Transverse colon (tissue), 4 donors: Measurements from ENCODE around the gene ZNF724. TPM values are rescaled to one million over a fixed set of nuclear protein-coding genes. Genes with fewer than 3 reads are reported as not detected.
"Not testable (repeated sequence)": the region's sequence is repeated elsewhere in the genome, so short reads cannot be mapped to it uniquely, and the experiment has no call there.

Source experiments
- DNase-seq: peaks from one replicate; pipeline ENCODE4 v3.0.0-alpha.2; 2019
- H3K27ac ChIP-seq, 4 donors: fragments of 200-600 bp; sonication (generic); 2 replicates each; pipeline ENCODE4 v1.5.1; 2016 to 2018; ENCODE audit warnings: inconsistent platforms in 4 of 4
- H3K27me3 ChIP-seq: fragments of 200-600 bp; sonication (generic); 2 replicates; pipeline ENCODE4 v1.5.1; 2017; ENCODE audit warnings: inconsistent platforms
- H3K36me3 ChIP-seq, 4 donors: fragments of 200-600 bp; sonication (generic); 2 replicates each; pipeline ENCODE4 v1.5.1; 2017 to 2019; ENCODE audit warnings: inconsistent platforms in 4 of 4
- H3K4me1 ChIP-seq, 4 donors: fragments of 200-600 bp; sonication (generic); 2 replicates each; pipeline ENCODE4 v1.5.1; 2017 to 2020; ENCODE audit warnings: inconsistent platforms in 4 of 4
- H3K4me3 ChIP-seq, 4 donors: fragments of 200-600 bp; sonication (generic); 1 replicate in 1 of 4; 2 replicates in 3 of 4; pipeline versions ENCODE4 v1.5.1 to v1.6.1; 2017 to 2019; ENCODE audit warnings: inconsistent platforms in 4 of 4
- H3K9me3 ChIP-seq, 2 donors: fragments of 200-600 bp; sonication (generic); 2 replicates each; pipeline ENCODE4 v1.5.1; 2017 to 2019; ENCODE audit warnings: inconsistent platforms in 2 of 2
- EP300 ChIP-seq: sonication (generic); formaldehyde crosslinking; IDR thresholded peaks from one replicate; pipeline ENCODE4 v1.6.1; 2017; ENCODE audit warnings: antibody characterized with exemption, low read depth
- POLR2A ChIP-seq: fragments of 450-650 bp; IDR thresholded peaks from one replicate; pipeline ENCODE4 v1.6.1; 2016; ENCODE audit warnings: antibody characterized with exemption, mild to moderate bottlenecking, moderate library complexity
- POLR2AphosphoS5 ChIP-seq, 3 donors: sonication (generic); formaldehyde crosslinking; IDR thresholded peaks; one replicate each; pipeline ENCODE4 v1.6.1; 2016; ENCODE audit warnings: antibody characterized with exemption in 3 of 3
- WGBS, 2 donors: methylation state at CpG; one replicate each; pipeline ENCODE4 v1.1.5; 2018; ENCODE audit warnings: low coverage in 1 of 2; 5-methylcytosine and 5-hydroxymethylcytosine counted together
- in situ Hi-C, 4 donors: fragments of 200-750 bp; cut with MboI; loops; one replicate each; pipeline versions ENCODE4 v1.15.0 to v1.15.1; 2017; ENCODE audit warnings: low sequenced_read_pairs in 3 of 4, low pct_ligation_motif_present in 1 of 4, low pct_unique_long_range_greater_than_20kb in 1 of 4
- intact Hi-C: fragments of 100-400 bp; cut with DNase I; formaldehyde crosslinking; loops from one replicate; pipeline ENCODE4 v1.15.1; 2023; ENCODE audit warnings: low total_unique reads
- total RNA-seq, 4 donors: library from RNA; depleted of rRNA; stranded (reverse); fragments of >200 nt; gene quantifications; one replicate each; pipeline ENCODE4 v1.1.0, GENCODE V29; 2016
- TF ChIP-seq, protein P1 (sequence below), 5 experiments: fragments of 200-600 bp in 3 of 5; fragments of 450-650 bp in 2 of 5; sonication (generic) in 3 of 5; IDR thresholded peaks; 1 replicate in 2 of 5; 2 replicates in 3 of 5; pipeline ENCODE4 v1.5.1; 2016 to 2017; ENCODE audit warnings: antibody characterized with exemption in 5 of 5, inconsistent platforms in 3 of 5, mild to moderate bottlenecking in 2 of 5, moderate library complexity in 1 of 5

The ZNF724 gene
- total RNA-seq, 4 donors from 2014 or later: 1.8 to 4.9 (median 3.6) TPM

DNA sequence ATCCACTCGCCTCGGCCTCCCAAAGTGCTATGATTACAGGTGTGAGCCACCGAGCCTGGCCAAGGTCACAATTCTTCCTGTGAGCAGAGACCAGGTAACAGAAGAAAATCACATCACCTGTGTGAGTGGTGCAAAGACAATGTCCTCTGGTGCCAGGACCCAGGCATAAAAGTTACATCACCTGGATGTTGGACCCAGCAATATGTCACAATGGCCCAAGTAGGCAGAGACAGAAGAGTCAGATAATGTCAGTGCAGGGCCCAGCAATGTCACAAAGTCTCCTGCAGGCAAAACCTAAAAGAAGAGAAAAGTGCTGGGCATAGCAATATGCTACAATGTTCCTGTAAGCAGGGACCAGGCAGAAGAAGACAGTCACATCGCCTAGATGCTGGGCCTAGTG, 5.5 kb upstream of the ZNF724 start:
- in situ Hi-C loops (no loop called here), intact Hi-C loops (no loop called here)
- Histone ChIP-seq H3K36me3 (peaks cover 0 to 7% (median 0%) of the 10 kb centered on the region in 4 donors), H3K4me3 (no peak overlapping the region), H3K27ac (no peak overlapping the region), H3K27me3 (no peaks in the 10 kb centered on the region), H3K4me1 (peaks cover 0 to under 1% (median 0%) of the 10 kb centered on the region in 4 donors), H3K9me3 (no peaks in the 10 kb centered on the region)
- 95 to 100% methylated on average over 1 to 4 of the region's 4 CpGs for WGBS, 2 donors
- DNase-seq: no peak
- TF ChIP-seq EP300 (no peak), POLR2AphosphoS5 (IDR thresholded peaks at IDR 0.05) (no peak), POLR2A (no peak)
- TF ChIP-seq, protein P1, sequence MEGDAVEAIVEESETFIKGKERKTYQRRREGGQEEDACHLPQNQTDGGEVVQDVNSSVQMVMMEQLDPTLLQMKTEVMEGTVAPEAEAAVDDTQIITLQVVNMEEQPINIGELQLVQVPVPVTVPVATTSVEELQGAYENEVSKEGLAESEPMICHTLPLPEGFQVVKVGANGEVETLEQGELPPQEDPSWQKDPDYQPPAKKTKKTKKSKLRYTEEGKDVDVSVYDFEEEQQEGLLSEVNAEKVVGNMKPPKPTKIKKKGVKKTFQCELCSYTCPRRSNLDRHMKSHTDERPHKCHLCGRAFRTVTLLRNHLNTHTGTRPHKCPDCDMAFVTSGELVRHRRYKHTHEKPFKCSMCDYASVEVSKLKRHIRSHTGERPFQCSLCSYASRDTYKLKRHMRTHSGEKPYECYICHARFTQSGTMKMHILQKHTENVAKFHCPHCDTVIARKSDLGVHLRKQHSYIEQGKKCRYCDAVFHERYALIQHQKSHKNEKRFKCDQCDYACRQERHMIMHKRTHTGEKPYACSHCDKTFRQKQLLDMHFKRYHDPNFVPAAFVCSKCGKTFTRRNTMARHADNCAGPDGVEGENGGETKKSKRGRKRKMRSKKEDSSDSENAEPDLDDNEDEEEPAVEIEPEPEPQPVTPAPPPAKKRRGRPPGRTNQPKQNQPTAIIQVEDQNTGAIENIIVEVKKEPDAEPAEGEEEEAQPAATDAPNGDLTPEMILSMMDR (IDR thresholded peaks at IDR 0.05): no peak

DNA sequence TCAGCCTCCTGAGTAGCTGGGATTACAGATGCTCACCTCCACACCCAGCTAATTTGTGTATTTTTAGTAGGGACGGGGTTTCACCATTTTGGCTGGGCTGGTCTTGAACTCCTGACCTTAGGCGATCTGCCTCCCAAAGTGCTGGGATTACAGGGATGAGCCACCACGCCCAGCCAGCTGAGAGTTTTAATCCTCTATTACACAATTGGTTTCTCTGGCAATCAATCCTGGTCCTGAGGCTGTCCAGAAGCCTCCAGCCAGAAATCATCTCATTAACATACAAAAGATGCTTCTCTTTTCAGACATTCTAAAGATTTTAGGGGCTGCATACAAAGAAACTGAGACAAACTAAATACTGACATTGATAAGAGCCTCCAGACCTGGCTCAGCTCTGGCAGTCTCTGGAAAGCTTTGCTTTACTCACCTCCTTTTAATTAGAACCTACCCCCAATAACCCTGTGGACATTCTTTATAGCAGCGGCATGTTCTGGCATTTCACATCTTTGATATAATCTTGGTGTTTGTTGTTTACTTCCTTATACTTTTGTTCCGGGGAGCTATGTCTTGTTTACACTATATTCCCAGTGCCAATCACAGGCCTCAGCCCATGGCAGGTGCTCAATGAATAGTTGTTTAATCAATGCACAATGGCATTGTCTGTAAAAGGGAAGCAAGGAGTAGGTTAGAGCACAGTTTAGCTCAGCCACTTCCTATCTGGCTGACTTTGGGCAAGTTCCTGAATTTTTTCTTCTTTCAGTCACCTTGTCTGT, 4.1 kb upstream of the ZNF724 start:
- WGBS, 2 donors: 30 to 48% methylated on average over 4 to 5 of the region's 5 CpGs
- in situ Hi-C loops (no loop called here), intact Hi-C loops (no loop called here)
- Histone ChIP-seq H3K36me3 (no peaks in the 10 kb centered on the region), H3K4me3 (no peak overlapping the region), H3K27me3 (no peaks in the 10 kb centered on the region), H3K9me3 (no peaks in the 10 kb centered on the region), H3K27ac (no peak overlapping the region), H3K4me1 (peaks cover 0 to 6% (median 3%) of the 10 kb centered on the region in 4 donors)
- no peak for DNase-seq
- TF ChIP-seq EP300 (no peak), POLR2A (no peak)

DNA sequence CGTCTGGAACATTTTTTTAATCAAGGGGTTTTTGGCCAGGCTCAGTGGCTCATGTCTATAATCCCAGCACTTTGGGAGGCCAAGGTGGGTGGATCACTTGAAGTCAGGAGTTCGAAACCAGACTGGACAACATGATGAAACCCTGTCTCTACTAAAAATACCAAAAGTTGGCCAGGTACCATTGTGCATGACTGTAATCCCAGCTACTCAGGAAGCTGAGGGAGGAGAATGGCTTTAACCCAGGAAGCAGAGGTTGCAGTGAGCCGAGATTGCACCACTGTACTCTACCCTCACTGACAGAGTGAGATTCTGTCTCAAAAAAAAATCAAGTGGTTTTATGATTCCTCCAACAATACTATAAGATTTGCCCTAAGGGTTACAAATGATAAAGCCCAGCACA, 3.1 kb upstream of the ZNF724 start:
- H3K27me3 ChIP-seq, H3K27ac ChIP-seq, H3K36me3 ChIP-seq, H3K4me3 ChIP-seq, in situ Hi-C loops, intact Hi-C loops, DNase-seq, H3K9me3 ChIP-seq: not testable (repeated sequence)
- peaks cover 0 to 13% (median 5%) of the 10 kb centered on the region in 4 donors for H3K4me1 ChIP-seq
- WGBS, 2 donors: 68% methylated on average over 3 of the region's 3 CpGs; no CpG with 5 or more reads in 1 of the 2 donors

DNA sequence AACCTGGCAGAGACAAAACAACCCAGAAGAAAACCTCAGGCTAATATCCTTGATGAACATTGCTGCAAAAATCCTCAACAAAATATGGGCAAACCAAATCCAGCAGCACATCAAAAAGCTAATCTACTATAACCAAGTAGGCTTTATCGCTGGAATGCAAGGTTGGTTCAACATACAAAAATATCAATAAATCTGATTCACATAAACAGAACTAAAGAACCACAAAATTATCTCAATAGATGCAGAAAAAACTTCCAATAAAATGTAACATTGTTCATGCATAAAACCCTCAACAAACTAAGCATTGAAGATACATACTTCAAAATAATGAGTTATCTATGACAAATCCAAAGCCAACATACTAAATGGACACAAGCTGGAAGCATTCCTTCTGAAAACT, 8.8 kb downstream of the ZNF724 start:
- no peaks in the 10 kb centered on the region for H3K4me1 ChIP-seq
- no peak overlapping the region for H3K4me3 ChIP-seq
- H3K27ac ChIP-seq: no peak overlapping the region
- 100% methylated on average over 1 of the region's 1 CpG for WGBS, 2 donors
- no peak for DNase-seq
- H3K36me3 ChIP-seq: peaks cover 0 to 11% (median 2%) of the 10 kb centered on the region in 4 donors
- no peaks in the 10 kb centered on the region for H3K27me3 ChIP-seq
- intact Hi-C loops (no loop called here), in situ Hi-C loops (loop anchor here in 1 of 4 donors (25.0 kb wide), 1 partner anchor 446 kb away; the partner anchor contains the start of gene ZNF675)
- H3K9me3 ChIP-seq: peaks cover 19 to 46% of the 10 kb centered on the region in 2 donors
- TF ChIP-seq, protein P1 (IDR thresholded peaks at IDR 0.05): no peak
- TF ChIP-seq EP300: no peak
- no peak for TF ChIP-seq POLR2AphosphoS5 (IDR thresholded peaks at IDR 0.05)
- no peak for TF ChIP-seq POLR2A

DNA sequence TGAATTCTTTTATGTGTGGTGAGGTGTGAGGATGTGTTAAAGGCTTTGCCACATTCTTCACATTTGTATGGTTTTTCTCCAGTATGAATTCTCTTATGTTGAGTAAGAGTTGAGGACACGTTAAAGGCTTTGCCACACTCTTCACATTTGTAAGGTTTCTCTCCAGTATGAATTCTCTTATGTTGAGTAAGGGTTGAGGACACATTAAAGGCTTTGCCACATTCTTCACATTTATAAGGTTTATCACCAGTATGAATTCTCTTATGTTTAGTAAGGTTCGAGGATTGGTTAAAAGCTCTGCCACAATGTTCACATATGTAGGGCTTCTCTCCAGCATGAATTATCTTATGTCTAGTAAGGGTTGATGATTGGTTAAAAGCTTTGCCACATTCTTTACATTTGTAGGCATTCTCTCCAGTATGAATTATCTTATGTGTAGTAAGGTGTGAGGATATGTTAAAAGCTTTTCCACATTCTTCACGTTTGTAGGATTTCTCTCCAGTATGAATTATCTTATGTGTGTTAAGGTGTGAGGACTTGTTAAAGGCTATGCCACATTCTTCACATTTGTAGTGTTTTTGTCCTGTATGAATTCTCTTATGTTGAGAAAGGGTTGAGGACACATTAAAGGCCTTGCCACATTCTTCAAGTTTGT, 27.1 kb downstream of the ZNF724 start:
- H3K9me3 ChIP-seq: peaks cover 81 to 91% of the 10 kb centered on the region in 2 donors
- intact Hi-C loops (no loop called here), in situ Hi-C loops (no loop called here)
- TF ChIP-seq POLR2A (no peak), EP300 (no peak), POLR2AphosphoS5 (IDR thresholded peaks at IDR 0.05) (no peak)
- TF ChIP-seq, protein P1 (IDR thresholded peaks at IDR 0.05): no peak
- no peaks in the 10 kb centered on the region for H3K27me3 ChIP-seq
- H3K4me1 ChIP-seq: no peaks in the 10 kb centered on the region
- H3K4me3 ChIP-seq: no peak overlapping the region
- 91 to 94% methylated on average over 3 of the region's 3 CpGs for WGBS, 2 donors
- DNase-seq: no peak
- H3K27ac ChIP-seq: no peak overlapping the region
- peaks cover 0 to 53% (median 26%) of the 10 kb centered on the region in 4 donors for H3K36me3 ChIP-seq
